Colonic mucosa (tissue), 4 donors: ENCODE data around the gene LRMDA. TPM values are rescaled to one million over a fixed set of nuclear protein-coding genes. Genes with fewer than 3 reads are reported as not detected.

Experiments used
- DNase-seq: peaks from one replicate; pipeline ENCODE4 v3.0.0-alpha.2; 2020
- H3K27ac ChIP-seq: fragments of 200-600 bp; one replicate; pipeline ENCODE4 v1.8.0; 2021
- H3K27me3 ChIP-seq: fragments of 200-600 bp; one replicate; pipeline ENCODE4 v1.8.0; 2021
- H3K36me3 ChIP-seq: fragments of 200-600 bp; one replicate; pipeline ENCODE4 v1.8.0; 2021
- H3K4me1 ChIP-seq: fragments of 200-600 bp; one replicate; pipeline ENCODE4 v1.8.0; 2021; ENCODE audit warnings: mild to moderate bottlenecking
- H3K4me3 ChIP-seq: fragments of 200-600 bp; one replicate; pipeline ENCODE4 v1.8.0; 2021
- H3K9ac ChIP-seq, 2 donors: one replicate each; pipeline ENCODE4 v1.7.0; 2013; ENCODE audit warnings: control low read depth in 2 of 2, low read depth in 2 of 2, low read length in 2 of 2
- H3K9me3 ChIP-seq: fragments of 200-600 bp; one replicate; pipeline ENCODE4 v1.8.0; 2021
- CTCF ChIP-seq: fragments of 200-600 bp; IDR thresholded peaks from one replicate; pipeline ENCODE4 v1.8.0; 2022; ENCODE audit warnings: antibody characterized with exemption, mild to moderate bottlenecking
- intact Hi-C: fragments of 100-400 bp; cut with DNase I; formaldehyde crosslinking; loops from one replicate; pipeline ENCODE4 v1.14.1; 2022
- total RNA-seq, 2 donors: library from RNA; stranded (reverse); fragmentation: NEBNext Ultra II Directional in 1 of 2; extraction: Animal tissue kit (Norgen Biotek cat#: 25700) in 1 of 2; gene quantifications; one replicate each; pipeline ENCODE4 v1.2.1, GENCODE V29; 2021
- donor health status: healthy.
- donor health status: DM: no; HTN: no; CAD: no.
- donor health status: DM: no; HTN: no; CAD: no.

LRMDA gene
- total RNA-seq, 2 donors from 2014 or later = 2.5 to 5.2 TPM

- Histone ChIP-seq H3K36me3 (no peaks in the 10 kb centered on the region), H3K4me3 (no peak overlapping the region), H3K9me3 (no peaks in the 10 kb centered on the region), H3K4me1 (no peaks in the 10 kb centered on the region), H3K27ac (no peak overlapping the region), H3K9ac (no peak overlapping the region), H3K27me3 (no peaks in the 10 kb centered on the region)
- TF ChIP-seq CTCF = no peak
- no peak for DNase-seq
- intact Hi-C loops = loop anchor here (5.0 kb wide), 1 partner anchor 246 kb away; the partner anchor contains the start of gene ZNF503
Measured at GRCh38 chr10:75648351-75648750, 216.9 kb downstream of the LRMDA start.

DNA sequence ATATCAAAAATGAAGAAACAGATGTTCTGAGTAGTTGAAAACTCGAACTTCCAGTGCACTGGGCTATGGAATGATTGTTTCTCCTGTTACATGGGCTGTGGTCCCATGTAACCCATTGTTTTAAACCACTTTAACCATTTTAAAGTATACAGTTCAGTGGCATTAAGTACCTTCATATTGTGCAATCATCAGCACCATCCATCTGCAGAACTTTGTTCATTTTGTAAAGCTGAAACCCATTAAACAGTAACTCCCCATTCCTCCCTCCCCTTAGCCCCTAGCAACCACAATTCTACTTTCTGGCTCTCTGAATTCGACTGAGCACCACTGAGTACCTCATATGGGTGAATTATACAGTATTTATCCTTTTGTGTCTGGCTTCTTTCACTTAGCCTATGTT lies 217.4 kb downstream of the LRMDA start:
- H3K4me3 ChIP-seq = no peak overlapping the region
- TF ChIP-seq CTCF = no peak
- no peaks in the 10 kb centered on the region for H3K36me3 ChIP-seq
- no peak overlapping the region for H3K9ac ChIP-seq
- H3K27me3 ChIP-seq = no peaks in the 10 kb centered on the region
- H3K9me3 ChIP-seq = no peaks in the 10 kb centered on the region
- H3K4me1 ChIP-seq = no peaks in the 10 kb centered on the region
- H3K27ac ChIP-seq = no peak overlapping the region
- intact Hi-C loops = loop anchor here (5.0 kb wide), 1 partner anchor 247 kb away; the partner anchor contains the start of gene ZNF503
- no peak for DNase-seq

GRCh38 chr10:75649466-75649865 lies 218.0 kb downstream of the LRMDA start:
- Histone ChIP-seq H3K4me1 (no peaks in the 10 kb centered on the region), H3K36me3 (no peaks in the 10 kb centered on the region), H3K27ac (no peak overlapping the region), H3K9ac (no peak overlapping the region), H3K27me3 (no peaks in the 10 kb centered on the region), H3K9me3 (no peaks in the 10 kb centered on the region), H3K4me3 (no peak overlapping the region)
- intact Hi-C loops = loop anchor here (5.0 kb wide), 1 partner anchor 247 kb away; the partner anchor contains the start of gene ZNF503
- DNase-seq = no peak
- no peak for TF ChIP-seq CTCF

DNA sequence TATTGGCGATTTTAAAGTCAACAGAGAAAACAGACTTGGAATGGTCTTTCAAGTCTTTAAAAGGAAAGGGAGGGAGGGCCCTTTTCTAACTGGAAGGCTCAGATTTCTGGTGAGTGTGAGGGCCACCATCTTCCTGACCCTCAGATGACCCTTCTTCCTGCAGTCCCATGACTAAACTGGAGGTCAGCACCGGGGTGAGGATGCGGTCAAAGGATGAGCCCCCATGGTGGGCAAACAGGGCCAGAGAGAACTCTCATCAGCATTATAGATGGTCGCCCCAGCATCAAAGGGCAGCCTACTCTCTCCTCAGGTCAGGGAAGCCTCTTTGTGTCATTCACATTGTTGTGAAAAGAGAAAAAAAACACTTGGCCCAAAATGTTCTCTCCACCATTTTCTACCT lies 219.2 kb downstream of the LRMDA start:
- Histone ChIP-seq H3K4me3 (no peak overlapping the region), H3K9me3 (no peaks in the 10 kb centered on the region), H3K27me3 (no peaks in the 10 kb centered on the region), H3K9ac (no peak overlapping the region), H3K27ac (no peak overlapping the region), H3K36me3 (no peaks in the 10 kb centered on the region), H3K4me1 (no peaks in the 10 kb centered on the region)
- TF ChIP-seq CTCF = no peak
- DNase-seq = no peak
- intact Hi-C loops = no loop called here

GRCh38 chr10:75651417-75651816 lies 220.0 kb downstream of the LRMDA start:
- Histone ChIP-seq H3K27ac (no peak overlapping the region), H3K4me3 (no peak overlapping the region), H3K27me3 (no peaks in the 10 kb centered on the region), H3K9me3 (no peaks in the 10 kb centered on the region), H3K9ac (no peak overlapping the region), H3K36me3 (no peaks in the 10 kb centered on the region), H3K4me1 (no peaks in the 10 kb centered on the region)
- peak; percentile 30 for TF ChIP-seq CTCF
- intact Hi-C loops = no loop called here
- no peak for DNase-seq
